ENCODE results near the gene CRIM1. TPM values are rescaled to one million over a fixed set of nuclear protein-coding genes. Genes with fewer than 3 reads are reported as not detected.

The CRIM1 gene
- total RNA-seq, 1 experiment from 2014 or later: 8.3 TPM

DNA sequence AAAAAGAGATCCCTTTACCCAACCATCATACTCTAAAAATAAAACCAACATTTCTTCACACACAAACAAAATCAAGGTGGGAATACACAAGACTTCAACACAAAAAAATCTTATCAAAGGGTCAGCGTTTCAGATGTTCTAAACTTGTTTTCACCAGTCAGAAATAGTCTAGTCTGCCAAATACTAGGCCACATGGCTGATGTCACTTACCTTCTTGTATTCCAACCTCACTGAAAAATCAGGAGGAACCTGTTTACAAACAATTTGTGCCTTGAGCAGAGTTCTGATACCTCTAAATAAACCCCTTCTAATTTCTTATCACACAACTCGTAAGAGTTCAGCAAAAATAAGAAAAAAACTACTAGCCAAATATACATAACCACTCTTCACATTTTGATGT, 222.3 kb downstream of the CRIM1 start:
- DNase-seq (ENCODE audit: low spot score): no peak

GRCh38 chr2:36578343-36579296, 223.0 kb downstream of the CRIM1 start:
- no peak for DNase-seq (ENCODE audit: low spot score)

GRCh38 chr2:36579297-36579664, 223.7 kb downstream of the CRIM1 start:
- no peak for DNase-seq (ENCODE audit: low spot score)

DNA sequence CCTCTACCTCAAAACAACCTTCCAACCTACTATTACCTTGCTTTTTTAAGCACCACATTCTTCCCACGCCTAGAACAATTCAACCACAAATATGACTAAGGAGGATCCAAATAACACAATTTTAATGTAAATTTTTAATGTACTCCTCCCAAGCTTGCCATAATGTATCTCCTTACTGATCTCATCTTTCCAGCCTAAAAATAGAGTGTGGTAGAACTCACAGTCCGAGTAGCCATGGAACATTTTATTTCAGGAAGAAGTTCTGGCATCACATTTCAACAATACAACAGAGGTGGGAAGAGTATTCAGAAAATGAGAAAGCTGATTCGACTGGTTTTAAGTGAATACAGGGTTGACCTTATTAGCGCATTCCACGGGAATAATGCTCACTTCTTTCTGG, 227.0 kb downstream of the CRIM1 start:
- DNase-seq (ENCODE audit: low spot score): no peak

GRCh38 chr2:36582951-36583350, 227.4 kb downstream of the CRIM1 start:
- DNase-seq (ENCODE audit: low spot score): no peak

GRCh38 chr2:36584148-36584794, 228.7 kb downstream of the CRIM1 start:
- DNase-seq (ENCODE audit: low spot score): no peak

- no peak for DNase-seq (ENCODE audit: low spot score)
Measured at GRCh38 chr2:36586672-36587071, 231.1 kb downstream of the CRIM1 start.

- DNase-seq (ENCODE audit: low spot score): no peak
Measured at GRCh38 chr2:36587101-36587500, 231.5 kb downstream of the CRIM1 start.

DNA sequence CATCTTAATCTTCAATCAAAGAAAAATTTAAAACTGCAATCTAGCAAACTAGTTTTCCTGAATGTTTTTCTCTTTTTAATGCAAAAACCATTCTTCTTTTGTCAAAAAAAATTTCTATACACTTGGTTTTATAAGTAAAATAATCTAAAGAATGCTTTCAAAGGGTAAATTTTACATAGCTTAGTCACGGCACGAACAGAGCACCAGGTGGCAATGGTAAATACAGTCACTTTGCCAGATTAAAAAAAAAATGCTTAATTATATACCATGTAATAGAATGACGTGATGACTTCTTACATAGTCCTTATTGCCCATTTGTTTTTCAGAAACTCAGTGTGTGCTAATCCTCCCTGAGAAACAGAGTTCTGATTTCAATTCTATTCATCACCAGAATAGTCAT, 232.0 kb downstream of the CRIM1 start:
- DNase-seq (ENCODE audit: low spot score): no peak

- DNase-seq (ENCODE audit: low spot score): no peak
Measured at GRCh38 chr2:36589230-36589630, 233.7 kb downstream of the CRIM1 start.

- DNase-seq (ENCODE audit: low spot score): no peak
Measured at GRCh38 chr2:36594849-36595248, 239.3 kb downstream of the CRIM1 start.

DNA sequence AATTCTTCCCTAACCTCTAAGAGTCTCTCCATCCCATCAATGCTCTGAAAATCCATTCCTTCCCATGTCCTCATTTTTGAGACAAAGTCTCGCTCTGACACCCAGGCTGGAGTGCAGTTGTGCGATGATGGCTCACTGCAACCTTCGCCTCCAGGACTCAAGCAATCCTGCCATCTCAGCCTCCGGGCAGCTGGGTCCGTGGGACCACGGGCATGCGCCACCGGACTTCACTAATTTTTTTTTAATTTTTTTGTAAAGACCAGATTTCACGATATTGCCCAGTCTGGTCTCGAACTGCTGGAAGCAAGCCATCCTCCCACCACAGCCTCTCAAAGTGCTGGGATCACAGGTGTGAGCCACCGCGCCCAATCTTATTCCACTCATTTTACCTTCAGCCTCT, 240.8 kb downstream of the CRIM1 start:
- no peak for DNase-seq (ENCODE audit: low spot score)

- DNase-seq (ENCODE audit: low spot score): no peak
Measured at GRCh38 chr2:36597003-36597531, 241.5 kb downstream of the CRIM1 start.

DNA sequence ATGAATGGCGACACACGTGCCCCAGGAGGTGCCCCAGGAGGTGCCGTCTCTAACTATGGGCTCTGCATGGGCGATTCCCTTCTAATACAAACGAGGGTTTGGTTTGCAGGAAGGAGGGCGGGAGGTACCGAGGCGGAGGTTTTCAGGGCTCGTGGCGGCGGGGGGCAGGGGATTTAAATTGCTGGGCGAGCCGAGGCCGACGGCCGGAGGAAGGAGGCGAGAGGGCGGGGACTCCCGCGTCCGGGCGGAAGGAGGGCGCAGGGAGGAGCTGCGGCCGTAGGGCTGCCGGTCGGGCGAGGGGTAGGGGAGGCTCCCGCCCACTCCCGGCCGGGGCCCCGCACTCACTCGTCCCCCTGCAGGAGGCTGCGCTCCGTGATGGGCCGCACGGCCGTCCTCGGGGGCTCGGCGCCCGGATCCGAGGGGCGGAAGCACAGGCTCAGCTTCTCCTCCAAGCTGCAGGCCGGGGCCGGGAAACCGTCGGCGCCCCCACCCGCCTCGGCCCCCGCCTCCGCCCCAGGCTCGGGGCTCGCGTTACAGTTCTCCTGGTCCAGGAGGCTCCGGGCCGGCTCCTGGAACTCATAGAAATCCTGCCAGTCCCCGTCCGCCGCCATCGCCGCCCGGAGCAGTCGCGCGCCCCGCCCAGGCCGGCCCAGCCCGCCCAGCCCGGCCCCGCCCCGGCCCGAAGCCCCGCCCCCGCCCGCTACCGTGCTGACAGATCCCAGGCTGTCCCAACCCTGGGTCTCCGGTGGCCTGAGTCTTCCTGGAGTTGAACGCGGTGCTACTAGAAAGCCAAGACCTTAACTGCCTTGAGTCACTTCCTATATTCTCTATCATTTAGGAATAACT, 242.2 kb downstream of the CRIM1 start, which contains the start of gene FEZ2:
FEZ2 (minus strand) TSS at position 637 of the 846 bp plus-strand sequence; CDS start at position 611, 26 bp downstream.
- DNase-seq (ENCODE audit: low spot score): peak; percentile 11

Other genes with a start within 250 kb of the CRIM1 start
- gene FEZ2, start 242.4 kb downstream of the CRIM1 start, total RNA-seq (2014; rRNA removed; shearing (Covaris generic)): 17.7 and 26.5 TPM in 2 replicates

Data from H4 (cell line).